ENCODE results near the gene CRTC1.
"Not testable (repeated sequence)": the region's sequence is repeated elsewhere in the genome, so short reads cannot be mapped to it uniquely, and the experiment has no call there.

The CRTC1 gene

DNA sequence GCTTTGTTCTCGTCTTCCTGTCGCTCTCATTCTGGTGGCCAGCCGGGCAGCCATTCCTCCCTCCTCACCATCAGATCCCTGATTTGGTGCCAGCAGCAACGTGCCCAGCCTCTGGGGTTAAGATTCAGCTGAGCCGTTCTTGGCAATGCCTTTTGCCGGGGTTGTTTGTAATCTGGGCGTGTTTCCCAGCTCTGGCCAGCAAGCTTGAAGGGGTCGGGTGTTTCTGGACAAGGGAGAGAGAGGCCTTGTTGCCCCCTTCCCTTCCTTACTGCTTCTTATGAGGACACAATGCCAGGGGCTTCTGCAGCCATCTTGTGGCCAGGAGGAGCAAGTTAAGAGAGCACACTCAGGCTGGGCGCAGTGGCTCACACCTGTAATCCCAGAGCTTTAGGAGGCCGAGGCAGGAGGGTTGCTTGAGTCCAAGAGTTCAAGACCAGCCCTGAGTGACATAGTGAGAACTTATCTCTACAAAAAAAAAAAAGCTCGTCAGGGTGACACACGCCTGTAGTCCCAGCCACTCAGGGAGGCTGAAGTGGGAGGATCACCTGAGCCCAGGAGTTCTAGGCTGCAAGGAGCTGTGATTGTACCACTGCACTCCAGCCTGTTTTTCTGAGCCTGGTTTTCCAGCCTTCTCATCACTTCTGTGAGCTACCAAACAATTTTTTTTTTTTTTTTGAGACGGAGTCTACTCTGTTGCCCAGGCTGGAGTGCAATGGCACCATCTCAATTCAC lies 10.7 kb upstream of the CRTC1 start:
- Histone ChIP-seq H3K27ac (ENCODE audit: low read length) (no peak overlapping the region), H3K36me3 (ENCODE audit: control insufficient read depth in 1 of 2, insufficient read depth in 2 of 2, low read length in 2 of 2) (peaks cover 3 to 21% of the 10 kb centered on the region in 2 donors), H3K27me3 (ENCODE audit: low read depth, low read length) (no peaks in the 10 kb centered on the region), H3K4me3 (ENCODE audit: low read depth in 1 of 2, low read length in 2 of 2) (no peak overlapping the region), H3K9me3 (ENCODE audit: control insufficient read depth in 1 of 2, low read length in 2 of 2) (no peaks in the 10 kb centered on the region), H3K4me1 (ENCODE audit: control insufficient read depth in 1 of 2, insufficient read depth in 2 of 2, low read length in 2 of 2) (peaks cover 0 to 16% of the 10 kb centered on the region in 2 donors)

DNA sequence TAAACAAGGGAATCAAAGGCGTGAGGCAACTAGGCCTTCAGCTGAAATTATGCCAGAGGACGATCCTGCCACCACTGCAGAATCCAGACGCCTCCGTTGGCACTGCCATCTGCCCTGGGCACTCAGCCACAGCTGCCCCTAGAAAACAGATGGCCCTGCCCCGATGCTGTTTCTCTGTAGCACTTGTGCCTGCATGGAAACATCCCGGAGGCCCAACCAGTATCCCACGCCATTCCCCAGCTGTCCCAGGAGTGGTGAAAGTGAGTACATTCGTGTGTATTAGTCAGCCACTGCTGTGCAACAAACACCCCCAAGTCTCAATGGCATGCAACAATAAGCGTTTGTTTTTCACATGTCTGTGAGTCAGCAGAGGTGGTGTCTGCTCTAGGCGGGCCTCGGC lies 8.9 kb upstream of the CRTC1 start:
- Histone ChIP-seq H3K36me3 (ENCODE audit: control insufficient read depth in 1 of 2, insufficient read depth in 2 of 2, low read length in 2 of 2) (peaks cover 0 to 2% of the 10 kb centered on the region in 2 donors), H3K4me1 (ENCODE audit: control insufficient read depth in 1 of 2, insufficient read depth in 2 of 2, low read length in 2 of 2) (peaks cover 0 to 24% of the 10 kb centered on the region in 2 donors), H3K27ac (ENCODE audit: low read length) (no peak overlapping the region)

GRCh38 chr19:18675779-18676178 lies 7.7 kb upstream of the CRTC1 start:
- Histone ChIP-seq H3K27me3 (ENCODE audit: low read depth, low read length) (no peaks in the 10 kb centered on the region), H3K36me3 (ENCODE audit: control insufficient read depth in 1 of 2, insufficient read depth in 2 of 2, low read length in 2 of 2) (no peaks in the 10 kb centered on the region), H3K4me3 (ENCODE audit: low read depth in 1 of 2, low read length in 2 of 2) (no peak overlapping the region), H3K27ac (ENCODE audit: low read length) (no peak overlapping the region), H3K9me3 (ENCODE audit: control insufficient read depth in 1 of 2, low read length in 2 of 2) (no peaks in the 10 kb centered on the region), H3K4me1 (ENCODE audit: control insufficient read depth in 1 of 2, insufficient read depth in 2 of 2, low read length in 2 of 2) (peaks cover 0 to 24% of the 10 kb centered on the region in 2 donors)

More for the DNA sequence above, 8.9 kb upstream of the CRTC1 start:
- Histone ChIP-seq H3K4me3 (ENCODE audit: low read depth in 1 of 2, low read length in 2 of 2) (no peak overlapping the region), H3K9me3 (ENCODE audit: control insufficient read depth in 1 of 2, low read length in 2 of 2) (no peaks in the 10 kb centered on the region), H3K27me3 (ENCODE audit: low read depth, low read length) (no peaks in the 10 kb centered on the region)

- Histone ChIP-seq H3K4me3 (ENCODE audit: low read depth in 1 of 2, low read length in 2 of 2) (no peak overlapping the region), H3K36me3 (ENCODE audit: control insufficient read depth in 1 of 2, insufficient read depth in 2 of 2, low read length in 2 of 2) (no peaks in the 10 kb centered on the region), H3K27ac (ENCODE audit: low read length) (no peak overlapping the region), H3K9me3 (ENCODE audit: control insufficient read depth in 1 of 2, low read length in 2 of 2) (no peaks in the 10 kb centered on the region), H3K4me1 (ENCODE audit: control insufficient read depth in 1 of 2, insufficient read depth in 2 of 2, low read length in 2 of 2) (peaks cover 0 to 23% of the 10 kb centered on the region in 2 donors), H3K27me3 (ENCODE audit: low read depth, low read length) (no peaks in the 10 kb centered on the region)
Measured at GRCh38 chr19:18676692-18677091, 6.8 kb upstream of the CRTC1 start.

DNA sequence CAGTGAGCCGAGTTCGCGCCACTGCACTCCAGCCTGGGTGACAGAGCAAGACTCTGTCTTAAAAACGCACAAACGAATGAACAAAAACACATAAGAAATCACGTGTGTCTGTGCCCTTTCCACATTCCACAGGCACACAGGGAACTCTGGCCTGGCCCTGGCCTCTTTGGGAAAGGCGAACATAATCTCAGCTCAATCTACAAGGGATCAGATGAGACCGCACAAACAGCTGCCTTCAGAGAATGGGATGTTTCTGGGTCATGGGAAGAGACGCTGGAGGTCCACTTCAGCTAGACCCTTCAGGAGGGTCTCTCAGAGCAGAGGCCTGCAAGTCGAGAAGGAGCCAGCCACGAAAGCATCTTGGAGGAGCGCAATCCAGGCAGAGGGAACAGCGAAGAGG lies 6.3 kb upstream of the CRTC1 start:
- Histone ChIP-seq H3K27ac (ENCODE audit: low read length) (no peak overlapping the region), H3K4me1 (ENCODE audit: control insufficient read depth in 1 of 2, insufficient read depth in 2 of 2, low read length in 2 of 2) (peaks cover 0 to 18% of the 10 kb centered on the region in 2 donors), H3K36me3 (ENCODE audit: control insufficient read depth in 1 of 2, insufficient read depth in 2 of 2, low read length in 2 of 2) (no peaks in the 10 kb centered on the region), H3K27me3 (ENCODE audit: low read depth, low read length) (no peaks in the 10 kb centered on the region), H3K4me3 (ENCODE audit: low read depth in 1 of 2, low read length in 2 of 2) (no peak overlapping the region), H3K9me3 (ENCODE audit: control insufficient read depth in 1 of 2, low read length in 2 of 2) (no peaks in the 10 kb centered on the region)

DNA sequence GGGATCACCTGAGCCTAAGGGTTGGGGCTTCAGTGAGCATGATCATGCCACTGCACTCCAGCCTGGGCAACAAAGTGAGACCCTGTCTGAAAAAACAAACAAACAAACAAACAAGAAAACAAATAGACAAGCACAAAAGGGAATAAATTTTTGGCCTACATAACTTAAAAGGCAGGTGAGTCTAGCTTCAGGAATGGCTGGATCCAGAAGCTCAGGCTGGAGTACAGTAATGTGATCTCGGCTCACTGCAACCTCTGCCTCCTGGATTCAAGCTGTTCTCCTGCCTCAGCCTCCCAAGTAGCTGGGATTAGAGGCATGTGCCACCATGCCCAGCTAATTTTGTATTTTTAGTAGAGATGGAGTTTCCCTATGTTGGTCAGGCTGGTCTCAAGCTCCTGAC lies 3.3 kb upstream of the CRTC1 start:
- H3K27me3 ChIP-seq (ENCODE audit: low read depth, low read length); H3K36me3 ChIP-seq (ENCODE audit: control insufficient read depth in 1 of 2, insufficient read depth in 2 of 2, low read length in 2 of 2); H3K27ac ChIP-seq (ENCODE audit: low read length); H3K4me3 ChIP-seq (ENCODE audit: low read depth in 1 of 2, low read length in 2 of 2); H3K9me3 ChIP-seq (ENCODE audit: control insufficient read depth in 1 of 2, low read length in 2 of 2): not testable (repeated sequence)
- peaks cover 0 to 26% of the 10 kb centered on the region in 2 donors for H3K4me1 ChIP-seq (ENCODE audit: control insufficient read depth in 1 of 2, insufficient read depth in 2 of 2, low read length in 2 of 2)

GRCh38 chr19:18682807-18683108 lies 722 bp upstream of the CRTC1 start:
- Histone ChIP-seq H3K27ac (ENCODE audit: low read length) (no peak overlapping the region), H3K9me3 (ENCODE audit: control insufficient read depth in 1 of 2, low read length in 2 of 2) (no peaks in the 10 kb centered on the region), H3K4me1 (ENCODE audit: control insufficient read depth in 1 of 2, insufficient read depth in 2 of 2, low read length in 2 of 2) (peaks cover 0 to 23% of the 10 kb centered on the region in 2 donors), H3K4me3 (ENCODE audit: low read depth in 1 of 2, low read length in 2 of 2) (peak overlapping the region; percentile 52 to 57), H3K36me3 (ENCODE audit: control insufficient read depth in 1 of 2, insufficient read depth in 2 of 2, low read length in 2 of 2) (no peaks in the 10 kb centered on the region), H3K27me3 (ENCODE audit: low read depth, low read length) (no peaks in the 10 kb centered on the region)

DNA sequence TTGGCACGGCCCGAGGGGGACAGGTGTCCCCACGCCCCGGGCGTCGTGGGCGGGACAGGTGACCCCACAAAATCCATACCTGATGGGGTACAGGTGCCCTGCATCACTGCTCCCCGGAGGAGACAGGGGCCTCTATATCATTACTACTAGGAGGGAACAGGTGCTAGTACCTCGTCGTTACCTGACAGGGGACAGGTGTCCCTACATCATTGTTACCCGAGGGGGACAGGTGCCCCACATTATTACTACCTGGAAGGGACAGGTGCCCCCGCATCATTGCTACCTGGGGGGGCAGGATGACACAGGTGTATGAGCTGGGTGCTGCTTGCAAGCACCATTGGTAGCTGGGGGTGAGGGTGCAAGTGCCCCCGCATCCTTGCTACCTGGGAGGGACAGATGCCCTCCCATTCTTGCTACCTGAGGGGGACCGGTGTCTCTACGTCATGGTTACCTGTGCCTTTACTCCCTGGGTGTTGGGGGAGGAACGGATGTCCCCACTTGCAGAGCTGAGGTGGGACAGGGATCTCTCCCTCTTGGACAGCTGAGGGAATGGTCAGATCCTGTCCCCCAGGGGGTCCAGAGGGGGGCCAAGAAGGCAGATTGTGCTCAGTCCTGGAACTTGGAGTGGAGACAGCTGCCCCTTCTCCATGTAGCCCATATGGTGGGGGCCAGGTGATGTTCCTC lies 620 bp downstream of the CRTC1 start:
- Histone ChIP-seq H3K27me3 (ENCODE audit: low read depth, low read length) (no peaks in the 10 kb centered on the region), H3K9me3 (ENCODE audit: control insufficient read depth in 1 of 2, low read length in 2 of 2) (no peaks in the 10 kb centered on the region), H3K36me3 (ENCODE audit: control insufficient read depth in 1 of 2, insufficient read depth in 2 of 2, low read length in 2 of 2) (no peaks in the 10 kb centered on the region), H3K4me3 (ENCODE audit: low read depth in 1 of 2, low read length in 2 of 2) (peak overlapping the region; percentile 50 to 57), H3K27ac (ENCODE audit: low read length) (no peak overlapping the region), H3K4me1 (ENCODE audit: control insufficient read depth in 1 of 2, insufficient read depth in 2 of 2, low read length in 2 of 2) (peaks cover 0 to 14% of the 10 kb centered on the region in 2 donors)

GRCh38 chr19:18684642-18684993 lies 1.1 kb downstream of the CRTC1 start:
- no peaks in the 10 kb centered on the region for H3K9me3 ChIP-seq (ENCODE audit: control insufficient read depth in 1 of 2, low read length in 2 of 2)
- no peaks in the 10 kb centered on the region for H3K36me3 ChIP-seq (ENCODE audit: control insufficient read depth in 1 of 2, insufficient read depth in 2 of 2, low read length in 2 of 2)
- peak overlapping the region; percentile 50 to 57 for H3K4me3 ChIP-seq (ENCODE audit: low read depth in 1 of 2, low read length in 2 of 2)
- no peak overlapping the region for H3K27ac ChIP-seq (ENCODE audit: low read length)
- peaks cover 0 to 14% of the 10 kb centered on the region in 2 donors for H3K4me1 ChIP-seq (ENCODE audit: control insufficient read depth in 1 of 2, insufficient read depth in 2 of 2, low read length in 2 of 2)
- no peaks in the 10 kb centered on the region for H3K27me3 ChIP-seq (ENCODE audit: low read depth, low read length)

GRCh38 chr19:18685597-18686190 lies 2.2 kb downstream of the CRTC1 start:
- Histone ChIP-seq H3K27ac (ENCODE audit: low read length) (no peak overlapping the region), H3K27me3 (ENCODE audit: low read depth, low read length) (no peaks in the 10 kb centered on the region), H3K36me3 (ENCODE audit: control insufficient read depth in 1 of 2, insufficient read depth in 2 of 2, low read length in 2 of 2) (no peaks in the 10 kb centered on the region), H3K9me3 (ENCODE audit: control insufficient read depth in 1 of 2, low read length in 2 of 2) (no peaks in the 10 kb centered on the region), H3K4me1 (ENCODE audit: control insufficient read depth in 1 of 2, insufficient read depth in 2 of 2, low read length in 2 of 2) (peaks cover 0 to 14% of the 10 kb centered on the region in 2 donors), H3K4me3 (ENCODE audit: low read depth in 1 of 2, low read length in 2 of 2) (no peak overlapping the region)

- H3K4me1 ChIP-seq (ENCODE audit: control insufficient read depth in 1 of 2, insufficient read depth in 2 of 2, low read length in 2 of 2), result peaks cover 0 to 14% of the 10 kb centered on the region in 2 donors
- no peak overlapping the region for H3K27ac ChIP-seq (ENCODE audit: low read length)
- H3K27me3 ChIP-seq (ENCODE audit: low read depth, low read length), result no peaks in the 10 kb centered on the region
- H3K4me3 ChIP-seq (ENCODE audit: low read depth in 1 of 2, low read length in 2 of 2), result no peak overlapping the region
- H3K36me3 ChIP-seq (ENCODE audit: control insufficient read depth in 1 of 2, insufficient read depth in 2 of 2, low read length in 2 of 2), result no peaks in the 10 kb centered on the region
- no peaks in the 10 kb centered on the region for H3K9me3 ChIP-seq (ENCODE audit: control insufficient read depth in 1 of 2, low read length in 2 of 2)
Measured at GRCh38 chr19:18687740-18688465, 4.4 kb downstream of the CRTC1 start.
